ENCODE measurements around the gene LNX1. TPM values are rescaled to one million over a fixed set of nuclear protein-coding genes. Genes with fewer than 3 reads are reported as not detected.
"Not testable (repeated sequence)": the region's sequence is repeated elsewhere in the genome, so short reads cannot be mapped to it uniquely, and the experiment has no call there.

Gene LNX1
- total and polyA plus RNA-seq, 4 experiments from 2014 or later = 0.44 to 0.78 TPM; not detected in 2

- H3K4me1 ChIP-seq (ENCODE audit: insufficient read depth, low read length) = no peaks in the 10 kb centered on the region
- H3K4me3 Mint-ChIP-seq = no peak overlapping the region
- H3K27me3 ChIP-seq (ENCODE audit: insufficient read depth, low read length) = no peaks in the 10 kb centered on the region
- no peaks in the 10 kb centered on the region for H3K9me3 Mint-ChIP-seq
- CTCF ChIA-PET (ENCODE audit: partially characterized antibody) = no interaction called here
- no peak overlapping the region for H3K4me3 ChIP-seq (ENCODE audit: low read length in 2 of 2)
- POLR2A ChIA-PET (ENCODE audit: partially characterized antibody) = no interaction called here
- no peaks in the 10 kb centered on the region for H3K36me3 ChIP-seq (ENCODE audit: insufficient read depth, low read length)
- no peaks in the 10 kb centered on the region for H3K27me3 Mint-ChIP-seq
- no peaks in the 10 kb centered on the region for H3K9me3 ChIP-seq (ENCODE audit: control insufficient read depth in 1 of 2, low read length in 2 of 2)
- peaks cover 15 to 37% of the 10 kb centered on the region in 2 donors for H3K36me3 Mint-ChIP-seq
- intact Hi-C loops (cut with micrococcal nuclease) = no loop called here
- H3K27ac ChIP-seq (ENCODE audit: low read depth, low read length) = no peak overlapping the region
- no peak for DNase-seq
- no peak overlapping the region for H3K27ac Mint-ChIP-seq
- H3K4me1 Mint-ChIP-seq = peaks cover 5 to 22% (median 8%) of the 10 kb centered on the region in 4 donors
Measured at GRCh38 chr4:53422367-53422766, 168.9 kb downstream of the LNX1 start.

GRCh38 chr4:53421791-53422190, 169.5 kb downstream of the LNX1 start:
- intact Hi-C loops (cut with micrococcal nuclease) = no loop called here
- Mint-ChIP-seq H3K36me3 (peaks cover 14 to 31% of the 10 kb centered on the region in 2 donors), H3K9me3 (no peaks in the 10 kb centered on the region), H3K4me3 (no peak overlapping the region), H3K27me3 (no peaks in the 10 kb centered on the region), H3K27ac (no peak overlapping the region), H3K4me1 (peaks cover 5 to 22% (median 8%) of the 10 kb centered on the region in 4 donors)
- Histone ChIP-seq H3K27ac (ENCODE audit: low read depth, low read length) (no peak overlapping the region), H3K4me1 (ENCODE audit: insufficient read depth, low read length) (no peaks in the 10 kb centered on the region), H3K9me3 (ENCODE audit: control insufficient read depth in 1 of 2, low read length in 2 of 2) (no peaks in the 10 kb centered on the region), H3K36me3 (ENCODE audit: insufficient read depth, low read length) (no peaks in the 10 kb centered on the region), H3K4me3 (ENCODE audit: low read length in 2 of 2) (no peak overlapping the region), H3K27me3 (ENCODE audit: insufficient read depth, low read length) (no peaks in the 10 kb centered on the region)
- no peak for DNase-seq
- ChIA-PET CTCF (ENCODE audit: partially characterized antibody) (interaction anchor here (1.3 kb wide), 1 partner anchor 11 kb away, joined by 5 read pairs; no protein-coding TSS in a partner anchor), POLR2A (ENCODE audit: partially characterized antibody) (no interaction called here)

GRCh38 chr4:53419208-53419607, 172.1 kb downstream of the LNX1 start:
- CTCF ChIA-PET (ENCODE audit: partially characterized antibody) = no interaction called here
- Mint-ChIP-seq H3K4me3 (no peak overlapping the region), H3K4me1 (peaks cover 4 to 16% (median 12%) of the 10 kb centered on the region in 4 donors), H3K36me3 (peaks cover 23 to 36% of the 10 kb centered on the region in 2 donors), H3K27ac (peak overlapping the region in 1 of 7 donors; percentile 35), H3K9me3 (no peaks in the 10 kb centered on the region), H3K27me3 (no peaks in the 10 kb centered on the region)
- H3K4me1 ChIP-seq (ENCODE audit: insufficient read depth, low read length) = no peaks in the 10 kb centered on the region
- no peaks in the 10 kb centered on the region for H3K9me3 ChIP-seq (ENCODE audit: control insufficient read depth in 1 of 2, low read length in 2 of 2)
- no peak for DNase-seq
- H3K27ac ChIP-seq (ENCODE audit: low read depth, low read length) = no peak overlapping the region
- H3K36me3 ChIP-seq (ENCODE audit: insufficient read depth, low read length) = peaks cover 4% of the 10 kb centered on the region
- no peaks in the 10 kb centered on the region for H3K27me3 ChIP-seq (ENCODE audit: insufficient read depth, low read length)
- intact Hi-C loops (cut with micrococcal nuclease) = loop anchor here (10.0 kb wide), 1 partner anchor 224 kb away; no protein-coding TSS in a partner anchor
- POLR2A ChIA-PET (ENCODE audit: partially characterized antibody) = no interaction called here
- H3K4me3 ChIP-seq (ENCODE audit: low read length in 2 of 2) = no peak overlapping the region

- H3K36me3 ChIP-seq (ENCODE audit: insufficient read depth, low read length); H3K27ac ChIP-seq (ENCODE audit: low read depth, low read length); POLR2A ChIA-PET (ENCODE audit: partially characterized antibody); H3K9me3 ChIP-seq (ENCODE audit: control insufficient read depth in 1 of 2, low read length in 2 of 2); CTCF ChIA-PET (ENCODE audit: partially characterized antibody); H3K4me3 ChIP-seq (ENCODE audit: low read length in 2 of 2); H3K27me3 ChIP-seq (ENCODE audit: insufficient read depth, low read length); DNase-seq; intact Hi-C loops (cut with micrococcal nuclease); H3K27me3 Mint-ChIP-seq; H3K9me3 Mint-ChIP-seq: not testable (repeated sequence)
- Mint-ChIP-seq H3K36me3 (peaks cover 44 to 46% of the 10 kb centered on the region in 2 donors), H3K27ac (peak overlapping the region in 1 of 7 donors; percentile 57), H3K4me3 (peak overlapping the region in 2 of 8 donors; percentile 14 to 48), H3K4me1 (peaks cover 41 to 69% (median 53%) of the 10 kb centered on the region in 4 donors)
- H3K4me1 ChIP-seq (ENCODE audit: insufficient read depth, low read length) = peaks cover 11% of the 10 kb centered on the region
Measured at GRCh38 chr4:53409479-53409878, 181.8 kb downstream of the LNX1 start.

Other genes with a start within 250 kb of the LNX1 start
- 10 to 100 TPM; 12.4 to 13.1 TPM for gene SCFD2, start 225.4 kb downstream of the LNX1 start, total RNA-seq
- 10 to 100 TPM; 14.0 to 21.2 TPM for gene SCFD2, start 225.4 kb downstream of the LNX1 start, polyA plus RNA-seq
- gene FIP1L1, start 213.8 kb downstream of the LNX1 start, total RNA-seq = 10 to 100 TPM; 73.0 to 90.7 TPM
- gene FIP1L1, start 213.8 kb downstream of the LNX1 start, polyA plus RNA-seq = 10 to 100 TPM; 63.9 to 68.1 TPM

Data from CD4-positive, alpha-beta memory T cell (primary cell).